Measurements from ENCODE around the gene HPCAL1.
"Not testable (repeated sequence)": the region's sequence is repeated elsewhere in the genome, so short reads cannot be mapped to it uniquely, and the experiment has no call there.

Gene HPCAL1

GRCh38 chr2:10302479-10303180, at the start of gene HPCAL1:
TSS of gene HPCAL1 (plus strand) at chr2:10302904. CDS start at chr2:10419758, 116,854 bp downstream.
- peak; percentile 58 for DNase-seq (ENCODE audit: low read depth)

- no peak for DNase-seq (ENCODE audit: low read depth)
Measured at GRCh38 chr2:10253596-10254372, 48.9 kb upstream of the HPCAL1 start.

- DNase-seq (ENCODE audit: low read depth): no peak
Measured at GRCh38 chr2:10254373-10255188, 48.1 kb upstream of the HPCAL1 start.

- no peak for DNase-seq (ENCODE audit: low read depth)
Measured at GRCh38 chr2:10255189-10256030, 47.3 kb upstream of the HPCAL1 start.

GRCh38 chr2:10256031-10256514, 46.6 kb upstream of the HPCAL1 start:
- DNase-seq (ENCODE audit: low read depth): no peak

GRCh38 chr2:10256515-10257031, 46.1 kb upstream of the HPCAL1 start:
- DNase-seq (ENCODE audit: low read depth): no peak

GRCh38 chr2:10257036-10257435, 45.7 kb upstream of the HPCAL1 start:
- DNase-seq (ENCODE audit: low read depth): no peak

- no peak for DNase-seq (ENCODE audit: low read depth)
Measured at GRCh38 chr2:10257500-10258147, 45.1 kb upstream of the HPCAL1 start.

GRCh38 chr2:10258326-10258725, 44.4 kb upstream of the HPCAL1 start:
- DNase-seq (ENCODE audit: low read depth): no peak

GRCh38 chr2:10258726-10259125, 44.0 kb upstream of the HPCAL1 start:
- DNase-seq (ENCODE audit: low read depth): no peak

GRCh38 chr2:10260130-10260529, 42.6 kb upstream of the HPCAL1 start:
- DNase-seq (ENCODE audit: low read depth): no peak

- DNase-seq (ENCODE audit: low read depth): not testable (repeated sequence)
Measured at GRCh38 chr2:10263526-10263925, 39.2 kb upstream of the HPCAL1 start.

- DNase-seq (ENCODE audit: low read depth): no peak
Measured at GRCh38 chr2:10264506-10265328, 38.0 kb upstream of the HPCAL1 start.

- DNase-seq (ENCODE audit: low read depth): no peak
Measured at GRCh38 chr2:10265329-10266132, 37.2 kb upstream of the HPCAL1 start.

GRCh38 chr2:10266133-10266620, 36.5 kb upstream of the HPCAL1 start:
- no peak for DNase-seq (ENCODE audit: low read depth)

GRCh38 chr2:10267036-10267435, 35.7 kb upstream of the HPCAL1 start:
- DNase-seq (ENCODE audit: low read depth): no peak

GRCh38 chr2:10267551-10268465, 34.9 kb upstream of the HPCAL1 start:
- DNase-seq (ENCODE audit: low read depth): no peak

GRCh38 chr2:10269291-10269690, 33.4 kb upstream of the HPCAL1 start:
- no peak for DNase-seq (ENCODE audit: low read depth)
